22Rv1 (cell line): Measurements from ENCODE around the gene TMEM191B.
"Not testable (repeated sequence)": the region's sequence is repeated elsewhere in the genome, so short reads cannot be mapped to it uniquely, and the experiment has no call there.

ENCODE experiments used
- ZFX ChIP-seq: fragments of 450-650 bp; IDR thresholded peaks from 2 replicates; pipeline ENCODE4 v1.6.1; 2017; ENCODE audit warnings: antibody characterized with exemption, borderline replicate concordance
- TF ChIP-seq, protein P1 (sequence below): fragments of 450-650 bp; IDR thresholded peaks from 2 replicates; pipeline ENCODE4 v1.5.1; 2017; ENCODE audit warnings: mild to moderate bottlenecking

DNA sequence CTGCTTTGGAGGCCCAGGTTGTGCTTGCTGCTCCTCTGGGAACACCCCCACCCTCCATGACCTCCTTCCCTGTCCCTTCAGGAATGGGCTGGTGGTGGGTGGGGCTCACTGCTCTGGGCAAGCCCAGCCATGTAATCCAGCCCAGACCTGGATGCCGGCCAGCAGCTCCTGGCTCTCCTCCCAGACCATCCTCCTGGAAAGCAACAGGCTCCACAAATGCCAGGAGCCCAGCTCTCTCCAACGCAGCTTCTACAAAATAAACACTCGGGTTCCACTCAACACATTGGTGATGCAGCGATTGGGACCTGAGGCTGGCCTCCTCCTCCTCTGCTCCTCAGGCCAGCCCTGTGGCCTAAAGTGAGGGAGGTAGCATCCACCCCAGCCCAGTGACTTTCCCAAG is 30.9 kb downstream of the TMEM191B start:
- TF ChIP-seq, protein P1, sequence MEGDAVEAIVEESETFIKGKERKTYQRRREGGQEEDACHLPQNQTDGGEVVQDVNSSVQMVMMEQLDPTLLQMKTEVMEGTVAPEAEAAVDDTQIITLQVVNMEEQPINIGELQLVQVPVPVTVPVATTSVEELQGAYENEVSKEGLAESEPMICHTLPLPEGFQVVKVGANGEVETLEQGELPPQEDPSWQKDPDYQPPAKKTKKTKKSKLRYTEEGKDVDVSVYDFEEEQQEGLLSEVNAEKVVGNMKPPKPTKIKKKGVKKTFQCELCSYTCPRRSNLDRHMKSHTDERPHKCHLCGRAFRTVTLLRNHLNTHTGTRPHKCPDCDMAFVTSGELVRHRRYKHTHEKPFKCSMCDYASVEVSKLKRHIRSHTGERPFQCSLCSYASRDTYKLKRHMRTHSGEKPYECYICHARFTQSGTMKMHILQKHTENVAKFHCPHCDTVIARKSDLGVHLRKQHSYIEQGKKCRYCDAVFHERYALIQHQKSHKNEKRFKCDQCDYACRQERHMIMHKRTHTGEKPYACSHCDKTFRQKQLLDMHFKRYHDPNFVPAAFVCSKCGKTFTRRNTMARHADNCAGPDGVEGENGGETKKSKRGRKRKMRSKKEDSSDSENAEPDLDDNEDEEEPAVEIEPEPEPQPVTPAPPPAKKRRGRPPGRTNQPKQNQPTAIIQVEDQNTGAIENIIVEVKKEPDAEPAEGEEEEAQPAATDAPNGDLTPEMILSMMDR: not testable (repeated sequence)
- not testable (repeated sequence) for TF ChIP-seq ZFX
